ENCODE results near the gene RILPL1. TPM values are rescaled to one million over a fixed set of nuclear protein-coding genes. Genes with fewer than 3 reads are reported as not detected.

Gene RILPL1
- total and polyA plus RNA-seq, 2 experiments from 2014 or later, result 13.6 to 17.5 TPM

DNA sequence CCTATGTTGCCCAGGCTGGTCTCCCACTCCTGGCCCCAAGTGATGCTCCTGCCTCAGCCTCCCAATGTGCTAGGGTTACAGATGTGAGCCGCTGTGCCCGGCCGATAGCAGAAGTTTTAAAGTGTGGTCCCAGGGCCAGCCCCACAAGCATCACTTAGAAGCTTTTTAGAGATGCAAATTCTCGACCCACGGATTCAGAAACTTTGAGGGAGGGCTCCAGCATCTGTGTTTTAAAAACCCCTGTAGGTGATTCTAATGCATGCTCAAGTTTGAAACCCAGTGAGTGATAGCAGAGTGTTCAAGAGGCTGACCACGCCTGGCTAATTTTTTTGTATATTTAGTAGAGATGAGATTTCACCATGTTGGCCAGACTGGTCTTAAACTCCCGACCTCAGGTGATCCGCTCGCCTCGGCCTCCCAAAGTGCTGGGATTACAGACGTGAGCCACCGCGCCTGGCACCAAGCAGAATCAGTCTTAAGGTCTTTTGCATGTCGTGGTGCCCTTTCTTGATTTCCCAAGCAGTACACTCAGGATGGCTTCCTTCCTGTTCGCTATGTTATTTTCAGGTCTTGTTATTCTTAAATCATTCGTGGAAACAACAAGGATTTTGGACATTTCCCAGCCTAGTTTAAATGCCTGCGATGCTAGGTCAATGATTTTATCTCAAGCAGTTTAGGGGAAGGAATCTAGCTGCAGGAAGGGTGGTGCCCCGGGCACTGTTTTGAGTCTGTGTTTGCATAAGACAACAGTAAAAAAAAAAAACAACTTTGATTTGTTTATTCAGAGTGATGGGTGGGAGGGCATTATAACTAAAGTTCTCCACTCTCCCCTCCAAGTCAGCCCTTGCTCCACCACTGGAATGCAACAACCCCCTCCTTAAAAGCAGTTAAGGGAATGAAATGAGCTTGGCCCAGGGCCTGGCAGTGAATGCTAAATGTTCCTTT is 87.9 kb downstream of the RILPL1 start:
- Histone ChIP-seq H3K79me2 (no peaks in the 10 kb centered on the region), H3K9me2 (replicated peaks; ENCODE audit: insufficient read depth) (no peaks in the 10 kb centered on the region), H3K36me3 (replicated peaks; ENCODE audit: insufficient read depth, low read depth) (no peaks in the 10 kb centered on the region), H3K27ac (peak overlapping the region; percentile 80), H3K4me3 (no peak overlapping the region), H3K4me1 (ENCODE audit: insufficient read depth) (peaks cover 16% of the 10 kb centered on the region), H4K20me1 (ENCODE audit: insufficient read depth, poor library complexity, severe bottlenecking) (no peaks in the 10 kb centered on the region), H3K4me2 (peak overlapping the region; percentile 47), H3K27me3 (no peaks in the 10 kb centered on the region), H2AFZ (peak overlapping the region; percentile 26), H3K9me3 (ENCODE audit: low read depth) (no peaks in the 10 kb centered on the region)
- WGBS (ENCODE audit: low lambda C conversion rate, missing lambda C conversion rate), result 48% methylated on average over 18 of the region's 18 CpGs
- TF ChIP-seq EZH2 (IDR thresholded peaks at IDR 0.05; ENCODE audit: borderline replicate concordance), result no peak
- TF ChIP-seq EZH2phosphoT487 (IDR thresholded peaks at IDR 0.05; ENCODE audit: low read depth, severe bottlenecking, unreplicated experiment), result no peak
- TF ChIP-seq CTCF (IDR thresholded peaks at IDR 0.05; ENCODE audit: poor library complexity), result no peak
- DNase-seq (ENCODE audit: low spot score), result peak; percentile 49

GRCh38 chr12:123444092-123445026 is 89.2 kb downstream of the RILPL1 start:
- no peaks in the 10 kb centered on the region for H3K9me2 ChIP-seq (replicated peaks; ENCODE audit: insufficient read depth)
- H3K9me3 ChIP-seq (ENCODE audit: low read depth), result no peaks in the 10 kb centered on the region
- H4K20me1 ChIP-seq (ENCODE audit: insufficient read depth, poor library complexity, severe bottlenecking), result no peaks in the 10 kb centered on the region
- TF ChIP-seq EZH2 (IDR thresholded peaks at IDR 0.05; ENCODE audit: borderline replicate concordance) (no peak), EZH2phosphoT487 (IDR thresholded peaks at IDR 0.05; ENCODE audit: low read depth, severe bottlenecking, unreplicated experiment) (no peak), CTCF (IDR thresholded peaks at IDR 0.05; ENCODE audit: poor library complexity) (no peak)
- DNase-seq (ENCODE audit: low spot score), result no peak
- H3K4me3 ChIP-seq, result no peak overlapping the region
- H3K27ac ChIP-seq, result no peak overlapping the region
- peaks cover 16% of the 10 kb centered on the region for H3K4me1 ChIP-seq (ENCODE audit: insufficient read depth)
- H3K4me2 ChIP-seq, result no peak overlapping the region
- H3K36me3 ChIP-seq (replicated peaks; ENCODE audit: insufficient read depth, low read depth), result no peaks in the 10 kb centered on the region
- WGBS (ENCODE audit: low lambda C conversion rate, missing lambda C conversion rate), result 84% methylated on average over 8 of the region's 8 CpGs
- no peaks in the 10 kb centered on the region for H3K79me2 ChIP-seq
- H3K27me3 ChIP-seq, result no peaks in the 10 kb centered on the region
- no peak overlapping the region for H2AFZ ChIP-seq

DNA sequence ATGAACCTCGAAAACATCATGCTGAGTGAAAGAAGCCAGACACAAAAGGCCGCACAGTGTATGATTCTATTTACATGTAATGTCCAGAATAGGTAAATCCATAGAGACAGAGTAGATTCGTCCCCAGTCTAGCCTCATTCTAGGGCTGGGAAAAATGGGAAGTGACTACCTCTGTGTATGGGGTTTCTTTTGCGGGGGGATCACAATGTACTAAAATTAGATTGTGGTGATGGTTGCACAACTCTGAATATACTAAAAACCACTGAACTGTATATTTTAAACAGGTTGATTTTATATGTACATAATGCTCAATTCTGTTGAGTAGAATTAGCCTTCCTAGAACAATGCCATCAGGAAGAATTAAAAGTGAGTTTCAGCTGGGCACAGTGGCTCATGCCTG is 90.7 kb downstream of the RILPL1 start:
- no peak for DNase-seq (ENCODE audit: low spot score)
- no peak overlapping the region for H2AFZ ChIP-seq
- H3K9me3 ChIP-seq (ENCODE audit: low read depth), result no peaks in the 10 kb centered on the region
- no peaks in the 10 kb centered on the region for H3K36me3 ChIP-seq (replicated peaks; ENCODE audit: insufficient read depth, low read depth)
- H3K4me3 ChIP-seq, result no peak overlapping the region
- no peaks in the 10 kb centered on the region for H3K9me2 ChIP-seq (replicated peaks; ENCODE audit: insufficient read depth)
- H3K27me3 ChIP-seq, result no peaks in the 10 kb centered on the region
- peaks cover 16% of the 10 kb centered on the region for H3K4me1 ChIP-seq (ENCODE audit: insufficient read depth)
- no peak overlapping the region for H3K4me2 ChIP-seq
- no peaks in the 10 kb centered on the region for H3K79me2 ChIP-seq
- WGBS (ENCODE audit: low lambda C conversion rate, missing lambda C conversion rate), result 91% methylated on average over 4 of the region's 4 CpGs
- H4K20me1 ChIP-seq (ENCODE audit: insufficient read depth, poor library complexity, severe bottlenecking), result no peaks in the 10 kb centered on the region
- TF ChIP-seq CTCF (IDR thresholded peaks at IDR 0.05; ENCODE audit: poor library complexity) (no peak), EZH2phosphoT487 (IDR thresholded peaks at IDR 0.05; ENCODE audit: low read depth, severe bottlenecking, unreplicated experiment) (no peak), EZH2 (IDR thresholded peaks at IDR 0.05; ENCODE audit: borderline replicate concordance) (no peak)
- H3K27ac ChIP-seq, result no peak overlapping the region

Data from hepatocyte (in vitro differentiated cells).